ENCODE data around the gene SRSF3. TPM values are rescaled to one million over a fixed set of nuclear protein-coding genes. Genes with fewer than 3 reads are reported as not detected.

Gene SRSF3
- total RNA-seq, 1 experiment from 2014 or later: 682 TPM

GRCh38 chr6:36622901-36623546 is 28.9 kb downstream of the SRSF3 start:
- BruUV-seq (replicated peaks): no TSS peak
- H3K36me3 ChIP-seq (ENCODE audit: insufficient read depth, low read length, poor library complexity, severe bottlenecking): no peaks in the 10 kb centered on the region
- no peaks in the 10 kb centered on the region for H3K9me3 ChIP-seq (ENCODE audit: low read depth, low read length, poor library complexity, severe bottlenecking)
- no peaks in the 10 kb centered on the region for H3K27me3 ChIP-seq (replicated peaks; ENCODE audit: insufficient read depth, low read depth, low read length, poor library complexity)
- no peak for DNase-seq (ENCODE audit: low spot score)
- H3K4me1 ChIP-seq (ENCODE audit: insufficient read depth, low read length, poor library complexity, severe bottlenecking): no peaks in the 10 kb centered on the region
- no peak overlapping the region for H3K27ac ChIP-seq (ENCODE audit: low read depth, low read length, poor library complexity, severe bottlenecking)
- ChIA-PET CTCF (no interaction called here), POLR2A (ENCODE audit: low non-redundant PET) (no interaction called here)
- TF ChIP-seq CTCF (conservative IDR thresholded peaks at IDR 0.05; ENCODE audit: low read depth, low read length) (no peak), EZH2 (IDR thresholded peaks at IDR 0.05; ENCODE audit: borderline replicate concordance, low read depth, low read length, poor library complexity, severe bottlenecking) (no peak)
- intact Hi-C loops (cut with micrococcal nuclease; ENCODE audit: unreplicated experiment): loop anchor here (1.0 kb wide), 3 partner anchors 57 to 136 kb away; no protein-coding TSS in a partner anchor
- no peak overlapping the region for H3K4me3 ChIP-seq (ENCODE audit: low read depth, low read length, poor library complexity, severe bottlenecking)

GRCh38 chr6:36623547-36624459 is 29.6 kb downstream of the SRSF3 start:
- Histone ChIP-seq H3K4me3 (ENCODE audit: low read depth, low read length, poor library complexity, severe bottlenecking) (no peak overlapping the region), H3K27ac (ENCODE audit: low read depth, low read length, poor library complexity, severe bottlenecking) (no peak overlapping the region), H3K4me1 (ENCODE audit: insufficient read depth, low read length, poor library complexity, severe bottlenecking) (no peaks in the 10 kb centered on the region), H3K36me3 (ENCODE audit: insufficient read depth, low read length, poor library complexity, severe bottlenecking) (no peaks in the 10 kb centered on the region), H3K9me3 (ENCODE audit: low read depth, low read length, poor library complexity, severe bottlenecking) (no peaks in the 10 kb centered on the region), H3K27me3 (replicated peaks; ENCODE audit: insufficient read depth, low read depth, low read length, poor library complexity) (no peaks in the 10 kb centered on the region)
- ChIA-PET POLR2A (ENCODE audit: low non-redundant PET) (no interaction called here), CTCF (no interaction called here)
- BruUV-seq (replicated peaks): no TSS peak
- TF ChIP-seq EZH2 (IDR thresholded peaks at IDR 0.05; ENCODE audit: borderline replicate concordance, low read depth, low read length, poor library complexity, severe bottlenecking): no peak
- TF ChIP-seq CTCF (conservative IDR thresholded peaks at IDR 0.05; ENCODE audit: low read depth, low read length): peak; percentile 93
- DNase-seq (ENCODE audit: low spot score): peak; percentile 88
- intact Hi-C loops (cut with micrococcal nuclease; ENCODE audit: unreplicated experiment): loop anchor here (1.0 kb wide), 3 partner anchors 56 to 135 kb away; no protein-coding TSS in a partner anchor

- H3K4me3 ChIP-seq (ENCODE audit: low read depth, low read length, poor library complexity, severe bottlenecking): no peak overlapping the region
Measured at GRCh38 chr6:36624461-36625157, 30.4 kb downstream of the SRSF3 start.

More at GRCh38 chr6:36624461-36625157, 30.4 kb downstream of the SRSF3 start:
- no peaks in the 10 kb centered on the region for H3K36me3 ChIP-seq (ENCODE audit: insufficient read depth, low read length, poor library complexity, severe bottlenecking)
- H3K4me1 ChIP-seq (ENCODE audit: insufficient read depth, low read length, poor library complexity, severe bottlenecking): no peaks in the 10 kb centered on the region
- no peaks in the 10 kb centered on the region for H3K9me3 ChIP-seq (ENCODE audit: low read depth, low read length, poor library complexity, severe bottlenecking)
- H3K27ac ChIP-seq (ENCODE audit: low read depth, low read length, poor library complexity, severe bottlenecking): no peak overlapping the region
- CTCF ChIA-PET: no interaction called here
- no TSS peak for BruUV-seq (replicated peaks)
- POLR2A ChIA-PET (ENCODE audit: low non-redundant PET): no interaction called here
- DNase-seq (ENCODE audit: low spot score): no peak
- H3K27me3 ChIP-seq (replicated peaks; ENCODE audit: insufficient read depth, low read depth, low read length, poor library complexity): no peaks in the 10 kb centered on the region
- TF ChIP-seq CTCF (conservative IDR thresholded peaks at IDR 0.05; ENCODE audit: low read depth, low read length): no peak
- no peak for TF ChIP-seq EZH2 (IDR thresholded peaks at IDR 0.05; ENCODE audit: borderline replicate concordance, low read depth, low read length, poor library complexity, severe bottlenecking)
- intact Hi-C loops (cut with micrococcal nuclease; ENCODE audit: unreplicated experiment): no loop called here
